Stomach (tissue), 9 donors: ENCODE results near the gene XPO4. TPM values are rescaled to one million over a fixed set of nuclear protein-coding genes. Genes with fewer than 3 reads are reported as not detected.

Source experiments
- DNase-seq, 2 donors: peaks; one replicate each; pipeline versions ENCODE4 v3.0.0 to v3.0.0-alpha.2; 2013 to 2019
- H3K27ac ChIP-seq, 5 donors: fragments of 200-600 bp in 4 of 5; sonication (generic) in 4 of 5; one replicate each; pipeline ENCODE4 v1.5.1; 2013 to 2019; ENCODE audit warnings: mild to moderate bottlenecking in 1 of 5, moderate library complexity in 1 of 5
- H3K27me3 ChIP-seq, 3 donors: fragments of 200-600 bp; sonication (generic); one replicate each; pipeline ENCODE4 v1.5.1; 2017 to 2019; ENCODE audit warnings: mixed run types in 1 of 3
- H3K36me3 ChIP-seq, 4 donors: fragments of 200-600 bp; sonication (generic); 1 replicate in 3 of 4; 2 replicates in 1 of 4; pipeline ENCODE4 v1.5.1; 2016 to 2019
- H3K4me1 ChIP-seq, 4 donors: fragments of 200-600 bp; sonication (generic); one replicate each; pipeline ENCODE4 v1.5.1; 2016 to 2019
- H3K4me3 ChIP-seq, 4 donors: fragments of 200-600 bp; sonication (generic) in 3 of 4; one replicate each; pipeline ENCODE4 v1.5.1; 2016 to 2019; ENCODE audit warnings: mild to moderate bottlenecking in 1 of 4
- H3K9me3 ChIP-seq, 4 donors: fragments of 200-600 bp; sonication (generic); one replicate each; pipeline ENCODE4 v1.5.1; 2016 to 2019
- CTCF ChIP-seq, 7 experiments: fragments of 450-650 bp in 4 of 7; fragments of 200-600 bp in 3 of 7; sonication (generic) in 3 of 7; IDR thresholded peaks; one replicate each; pipeline ENCODE4 v1.5.1; 2016 to 2019; ENCODE audit warnings: antibody characterized with exemption in 7 of 7, control low read depth in 2 of 7, mild to moderate bottlenecking in 1 of 7
- EP300 ChIP-seq: sonication (generic); formaldehyde crosslinking; IDR thresholded peaks from one replicate; pipeline ENCODE4 v1.6.1; 2017; ENCODE audit warnings: antibody characterized with exemption
- POLR2A ChIP-seq, 4 donors: fragments of 450-650 bp; IDR thresholded peaks; one replicate each; pipeline ENCODE4 v1.6.1; 2016; ENCODE audit warnings: antibody characterized with exemption in 4 of 4, control low read depth in 2 of 4, mild to moderate bottlenecking in 1 of 4, moderate library complexity in 1 of 4
- POLR2AphosphoS5 ChIP-seq, 3 donors: sonication (generic); formaldehyde crosslinking; IDR thresholded peaks; one replicate each; pipeline ENCODE4 v1.6.1; 2016; ENCODE audit warnings: antibody characterized with exemption in 3 of 3
- WGBS, 5 donors: extraction: QIAGEN DNeasy Blood & Tissue Kit in 3 of 5; methylation state at CpG; one replicate each; pipeline versions ENCODE4 v1.1.5 to v1.1.7; 2013 to 2018; 5-methylcytosine and 5-hydroxymethylcytosine counted together
- intact Hi-C: fragments of 100-400 bp; cut with DNase I; formaldehyde crosslinking; loops from one replicate; pipeline ENCODE4 v1.15.1; 2023; ENCODE audit warnings: low total_unique reads
- polyA plus RNA-seq, 3 donors: library from polyadenylated mRNA; stranded (reverse); fragments of 200-250 nt; gene quantifications; one replicate each; pipeline ENCODE4 v1.2.3, GENCODE V29; 2013
- total RNA-seq, 5 donors: library from RNA; depleted of rRNA; stranded (reverse); fragments of >200 nt; gene quantifications; one replicate each; pipeline versions ENCODE4 v1.1.0 to v1.2.3, GENCODE V29; 2014 to 2016
- donor health status: healthy with polysubstance abuse.
- donor health status: Bipolar disorder and iron deficiency.
- donor health status: healthy.

Gene XPO4
- total and polyA plus RNA-seq, 8 donors: 2.3 to 41.7 (median 14.9) TPM

GRCh38 chr13:20851844-20852402 lies 50.6 kb downstream of the XPO4 start:
- TF ChIP-seq CTCF (IDR thresholded peaks at IDR 0.05) (no peak), POLR2A (IDR thresholded peaks at IDR 0.05) (no peak), POLR2AphosphoS5 (IDR thresholded peaks at IDR 0.05) (no peak), EP300 (no peak)
- Histone ChIP-seq H3K4me1 (peaks cover 0 to 32% (median 13%) of the 10 kb centered on the region in 4 donors), H3K27ac (no peak overlapping the region), H3K9me3 (no peaks in the 10 kb centered on the region), H3K27me3 (no peaks in the 10 kb centered on the region), H3K36me3 (peaks cover 3 to 15% (median 9%) of the 10 kb centered on the region in 4 donors), H3K4me3 (no peak overlapping the region)
- WGBS, 5 donors: 97 to 99% (median 98%) methylated on average over 4 of the region's 4 CpGs
- intact Hi-C loops: no loop called here
- DNase-seq: no peak

- peak in 1 of 2 donors; percentile 7 for DNase-seq
- no peak overlapping the region for H3K27ac ChIP-seq
- peaks cover 0 to 39% (median 12%) of the 10 kb centered on the region in 4 donors for H3K4me1 ChIP-seq
- WGBS, 5 donors: 59 to 71% (median 67%) methylated on average over 1 of the region's 1 CpG
- peaks cover 0 to 7% (median 3%) of the 10 kb centered on the region in 4 donors for H3K36me3 ChIP-seq
- no peak overlapping the region for H3K4me3 ChIP-seq
- H3K27me3 ChIP-seq: no peaks in the 10 kb centered on the region
- TF ChIP-seq POLR2A (IDR thresholded peaks at IDR 0.05) (no peak), CTCF (IDR thresholded peaks at IDR 0.05) (no peak), EP300 (no peak), POLR2AphosphoS5 (IDR thresholded peaks at IDR 0.05) (no peak)
- H3K9me3 ChIP-seq: no peaks in the 10 kb centered on the region
- intact Hi-C loops: no loop called here
These were observed 53.6 kb downstream of the XPO4 start for GRCh38 chr13:20848944-20849343.

GRCh38 chr13:20848203-20848602 lies 54.3 kb downstream of the XPO4 start:
- Histone ChIP-seq H3K4me3 (no peak overlapping the region), H3K4me1 (peaks cover 0 to 45% (median 12%) of the 10 kb centered on the region in 4 donors), H3K36me3 (peaks cover 0 to 7% (median 2%) of the 10 kb centered on the region in 4 donors), H3K9me3 (no peaks in the 10 kb centered on the region), H3K27me3 (no peaks in the 10 kb centered on the region), H3K27ac (no peak overlapping the region)
- DNase-seq: no peak
- TF ChIP-seq EP300 (no peak), POLR2A (IDR thresholded peaks at IDR 0.05) (no peak), POLR2AphosphoS5 (IDR thresholded peaks at IDR 0.05) (no peak), CTCF (IDR thresholded peaks at IDR 0.05) (no peak)
- intact Hi-C loops: no loop called here

- Histone ChIP-seq H3K27ac (no peak overlapping the region), H3K27me3 (no peaks in the 10 kb centered on the region), H3K4me1 (peaks cover 0 to 50% (median 12%) of the 10 kb centered on the region in 4 donors), H3K9me3 (no peaks in the 10 kb centered on the region), H3K36me3 (peaks cover 0 to 13% (median 10%) of the 10 kb centered on the region in 4 donors), H3K4me3 (no peak overlapping the region)
- peak in 1 of 2 donors; percentile 7 for DNase-seq
- intact Hi-C loops: no loop called here
- WGBS, 5 donors: 52 to 65% (median 56%) methylated on average over 1 of the region's 1 CpG
- TF ChIP-seq EP300: no peak
- no peak for TF ChIP-seq POLR2AphosphoS5 (IDR thresholded peaks at IDR 0.05)
- TF ChIP-seq CTCF (IDR thresholded peaks at IDR 0.05): no peak
- no peak for TF ChIP-seq POLR2A (IDR thresholded peaks at IDR 0.05)
These were observed 55.2 kb downstream of the XPO4 start for GRCh38 chr13:20847296-20847695.
